Colonic mucosa (tissue), 4 donors: ENCODE results near the gene AKNA. TPM values are rescaled to one million over a fixed set of nuclear protein-coding genes. Genes with fewer than 3 reads are reported as not detected.
A peak's percentile ranks its signal among the peaks of the same experiment; 100 is the strongest.

Experiments
- DNase-seq: peaks from one replicate; pipeline ENCODE4 v3.0.0-alpha.2; 2020
- H3K27ac ChIP-seq: fragments of 200-600 bp; one replicate; pipeline ENCODE4 v1.8.0; 2021
- H3K27me3 ChIP-seq: fragments of 200-600 bp; one replicate; pipeline ENCODE4 v1.8.0; 2021
- H3K36me3 ChIP-seq: fragments of 200-600 bp; one replicate; pipeline ENCODE4 v1.8.0; 2021
- H3K4me1 ChIP-seq: fragments of 200-600 bp; one replicate; pipeline ENCODE4 v1.8.0; 2021; ENCODE audit warnings: mild to moderate bottlenecking
- H3K4me3 ChIP-seq: fragments of 200-600 bp; one replicate; pipeline ENCODE4 v1.8.0; 2021
- H3K9ac ChIP-seq, 2 donors: one replicate each; pipeline ENCODE4 v1.7.0; 2013; ENCODE audit warnings: control low read depth in 2 of 2, low read depth in 2 of 2, low read length in 2 of 2
- H3K9me3 ChIP-seq: fragments of 200-600 bp; one replicate; pipeline ENCODE4 v1.8.0; 2021
- intact Hi-C: fragments of 100-400 bp; cut with DNase I; formaldehyde crosslinking; loops from one replicate; pipeline ENCODE4 v1.14.1; 2022
- total RNA-seq, 2 donors: library from RNA; stranded (reverse); fragmentation: NEBNext Ultra II Directional in 1 of 2; extraction: Animal tissue kit (Norgen Biotek cat#: 25700) in 1 of 2; gene quantifications; one replicate each; pipeline ENCODE4 v1.2.1, GENCODE V29; 2021
- TF ChIP-seq, protein P1 (sequence below): fragments of 200-600 bp; IDR thresholded peaks from one replicate; pipeline ENCODE4 v1.8.0; 2022; ENCODE audit warnings: antibody characterized with exemption, mild to moderate bottlenecking
- donor health status: healthy.
- donor health status: DM: no; HTN: no; CAD: no.
- donor health status: DM: no; HTN: no; CAD: no.

AKNA gene
- total RNA-seq, 2 donors from 2014 or later, result 26.9 to 44.9 TPM

DNA sequence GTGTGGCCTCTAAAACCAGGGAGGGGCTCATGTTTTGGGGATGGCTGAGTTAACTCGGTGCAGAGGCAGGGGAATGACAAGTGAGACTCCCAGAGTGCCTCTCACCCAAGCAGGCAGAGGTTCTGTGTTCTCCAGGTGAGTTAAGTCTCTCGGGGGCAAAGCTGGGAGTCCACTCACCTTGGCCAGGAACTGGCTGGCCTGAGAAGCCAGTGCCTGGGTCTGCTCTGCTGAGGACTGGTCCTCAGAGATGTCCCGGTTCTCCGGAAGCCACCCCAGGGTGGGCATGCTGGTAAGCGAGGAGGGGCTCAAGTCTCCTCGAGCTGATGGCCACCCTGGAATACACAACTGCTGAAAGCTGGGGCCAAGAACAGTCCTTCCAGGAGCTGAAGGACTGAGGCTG is 20.4 kb downstream of the AKNA start:
- DNase-seq, result no peak
- TF ChIP-seq, protein P1, sequence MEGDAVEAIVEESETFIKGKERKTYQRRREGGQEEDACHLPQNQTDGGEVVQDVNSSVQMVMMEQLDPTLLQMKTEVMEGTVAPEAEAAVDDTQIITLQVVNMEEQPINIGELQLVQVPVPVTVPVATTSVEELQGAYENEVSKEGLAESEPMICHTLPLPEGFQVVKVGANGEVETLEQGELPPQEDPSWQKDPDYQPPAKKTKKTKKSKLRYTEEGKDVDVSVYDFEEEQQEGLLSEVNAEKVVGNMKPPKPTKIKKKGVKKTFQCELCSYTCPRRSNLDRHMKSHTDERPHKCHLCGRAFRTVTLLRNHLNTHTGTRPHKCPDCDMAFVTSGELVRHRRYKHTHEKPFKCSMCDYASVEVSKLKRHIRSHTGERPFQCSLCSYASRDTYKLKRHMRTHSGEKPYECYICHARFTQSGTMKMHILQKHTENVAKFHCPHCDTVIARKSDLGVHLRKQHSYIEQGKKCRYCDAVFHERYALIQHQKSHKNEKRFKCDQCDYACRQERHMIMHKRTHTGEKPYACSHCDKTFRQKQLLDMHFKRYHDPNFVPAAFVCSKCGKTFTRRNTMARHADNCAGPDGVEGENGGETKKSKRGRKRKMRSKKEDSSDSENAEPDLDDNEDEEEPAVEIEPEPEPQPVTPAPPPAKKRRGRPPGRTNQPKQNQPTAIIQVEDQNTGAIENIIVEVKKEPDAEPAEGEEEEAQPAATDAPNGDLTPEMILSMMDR, result no peak
- H3K4me3 ChIP-seq, result no peak overlapping the region
- peaks cover 10% of the 10 kb centered on the region for H3K36me3 ChIP-seq
- no peaks in the 10 kb centered on the region for H3K9me3 ChIP-seq
- intact Hi-C loops, result no loop called here
- H3K9ac ChIP-seq, result peak overlapping the region; percentile 19 to 48
- no peaks in the 10 kb centered on the region for H3K27me3 ChIP-seq
- peak overlapping the region; percentile 50 for H3K27ac ChIP-seq
- H3K4me1 ChIP-seq, result peaks cover 18% of the 10 kb centered on the region

DNA sequence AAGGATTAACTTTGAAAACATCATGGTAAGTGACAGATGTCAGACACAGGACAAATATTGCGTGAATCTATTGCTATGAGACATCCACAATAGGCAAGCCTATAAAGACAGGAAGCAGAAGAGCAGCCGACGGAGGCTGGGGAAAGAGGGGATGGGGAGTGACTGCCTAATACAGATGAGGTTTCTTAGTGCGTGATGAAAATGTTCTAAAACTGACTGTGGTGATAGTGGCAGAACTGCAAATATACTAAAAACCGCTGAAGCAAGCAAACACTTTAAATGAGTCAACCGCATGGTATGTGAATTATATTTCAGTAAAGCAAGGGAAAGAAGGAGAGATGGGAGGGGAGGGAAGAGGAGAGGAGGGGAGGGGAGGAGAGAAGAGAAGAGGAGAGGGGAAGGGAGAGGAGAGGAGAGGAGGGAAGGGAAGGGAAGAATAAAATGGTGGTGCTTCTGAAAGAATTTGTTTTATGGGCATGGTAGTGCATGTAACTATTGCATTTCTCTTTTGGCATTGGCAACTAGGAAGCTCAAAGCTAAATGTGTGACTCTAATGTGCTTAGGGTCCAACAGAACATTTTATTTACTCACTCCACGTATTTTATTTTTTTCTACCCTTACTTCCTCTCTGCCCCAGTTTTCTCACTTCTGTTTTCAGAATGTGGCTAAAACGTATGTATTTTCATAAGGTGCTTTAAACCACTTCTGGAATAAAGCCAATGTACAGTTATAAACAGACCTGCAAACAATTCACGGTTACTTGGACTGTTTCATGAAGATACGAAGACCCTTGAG is 21.3 kb downstream of the AKNA start:
- DNase-seq, result no peak
- Histone ChIP-seq H3K27me3 (no peaks in the 10 kb centered on the region), H3K4me3 (no peak overlapping the region), H3K4me1 (peaks cover 18% of the 10 kb centered on the region), H3K9ac (peak overlapping the region in 1 of 2 donors; percentile 48), H3K9me3 (no peaks in the 10 kb centered on the region), H3K27ac (peak overlapping the region; percentile 50), H3K36me3 (peaks cover 18% of the 10 kb centered on the region)
- TF ChIP-seq, protein P1, result no peak
- intact Hi-C loops, result no loop called here

DNA sequence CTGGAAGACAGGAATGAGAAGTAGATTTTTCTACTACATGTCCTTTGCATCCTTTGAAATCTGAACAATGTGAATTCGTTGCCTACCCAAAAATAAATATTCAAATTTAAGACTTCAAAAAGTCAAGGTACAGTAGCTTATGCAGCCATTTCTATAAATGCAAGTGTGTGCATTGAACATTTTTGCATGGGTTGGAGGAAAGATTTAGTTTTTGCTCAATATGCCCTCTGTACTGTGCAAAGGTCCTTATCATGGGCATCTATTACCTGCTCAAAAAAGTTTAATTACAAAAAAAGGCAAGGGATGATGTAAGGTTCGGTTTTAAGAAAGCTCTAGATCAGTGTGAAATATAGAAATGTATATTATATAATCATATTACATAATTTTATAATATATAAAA is 22.6 kb downstream of the AKNA start:
- H3K36me3 ChIP-seq, result peaks cover 31% of the 10 kb centered on the region
- no peak for DNase-seq
- H3K27me3 ChIP-seq, result no peaks in the 10 kb centered on the region
- no peaks in the 10 kb centered on the region for H3K9me3 ChIP-seq
- no peak overlapping the region for H3K9ac ChIP-seq
- TF ChIP-seq, protein P1, result no peak
- H3K27ac ChIP-seq, result peak overlapping the region; percentile 53
- no peak overlapping the region for H3K4me3 ChIP-seq
- H3K4me1 ChIP-seq, result peaks cover 18% of the 10 kb centered on the region
- intact Hi-C loops, result no loop called here

DNA sequence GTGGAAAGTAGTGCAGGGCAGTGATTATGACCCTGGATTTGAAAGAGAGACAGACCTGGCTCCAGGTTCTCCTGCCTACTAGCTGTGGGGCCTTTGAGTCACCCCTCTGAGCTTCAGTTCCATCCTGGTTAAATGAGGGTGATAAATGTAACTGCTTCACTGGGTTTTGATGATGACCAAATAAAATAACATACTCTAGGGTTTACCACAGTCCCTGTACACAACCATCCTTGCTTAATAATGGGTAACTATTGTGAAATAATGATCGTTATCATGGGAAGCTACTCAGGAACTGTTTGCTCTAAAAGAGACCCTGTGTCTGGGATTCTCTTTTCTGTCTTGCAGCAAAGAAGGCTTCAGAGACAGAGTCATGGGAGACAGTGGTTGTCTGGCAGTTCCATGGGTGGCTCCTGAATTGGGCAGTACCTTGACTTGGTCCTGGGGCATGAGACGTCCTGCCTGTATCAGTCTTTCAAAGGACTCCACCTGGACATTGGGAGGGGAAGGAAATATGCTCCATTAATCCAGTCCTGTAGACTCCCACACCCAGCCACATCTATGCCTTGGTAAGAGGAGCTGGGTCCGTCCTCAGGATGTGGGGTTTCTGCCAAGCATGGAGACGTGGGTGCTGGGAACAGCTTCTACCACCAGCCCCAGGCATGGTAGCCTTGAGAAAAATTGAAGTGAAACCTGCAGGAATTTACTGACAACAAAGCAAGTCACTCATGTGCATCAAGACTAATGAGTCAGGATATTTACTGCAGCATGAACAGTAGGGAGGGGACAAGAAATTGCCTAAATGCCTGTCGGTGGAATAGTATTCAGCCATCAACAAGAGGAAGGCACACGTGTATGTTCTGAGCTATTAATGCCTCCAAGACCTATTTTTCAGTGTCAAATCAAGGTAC is 23.4 kb downstream of the AKNA start:
- Histone ChIP-seq H3K9me3 (no peaks in the 10 kb centered on the region), H3K4me3 (no peak overlapping the region), H3K36me3 (peaks cover 37% of the 10 kb centered on the region), H3K27ac (peak overlapping the region; percentile 53), H3K4me1 (peaks cover 18% of the 10 kb centered on the region), H3K9ac (no peak overlapping the region), H3K27me3 (no peaks in the 10 kb centered on the region)
- intact Hi-C loops, result no loop called here
- no peak for DNase-seq
- TF ChIP-seq, protein P1, result no peak

DNA sequence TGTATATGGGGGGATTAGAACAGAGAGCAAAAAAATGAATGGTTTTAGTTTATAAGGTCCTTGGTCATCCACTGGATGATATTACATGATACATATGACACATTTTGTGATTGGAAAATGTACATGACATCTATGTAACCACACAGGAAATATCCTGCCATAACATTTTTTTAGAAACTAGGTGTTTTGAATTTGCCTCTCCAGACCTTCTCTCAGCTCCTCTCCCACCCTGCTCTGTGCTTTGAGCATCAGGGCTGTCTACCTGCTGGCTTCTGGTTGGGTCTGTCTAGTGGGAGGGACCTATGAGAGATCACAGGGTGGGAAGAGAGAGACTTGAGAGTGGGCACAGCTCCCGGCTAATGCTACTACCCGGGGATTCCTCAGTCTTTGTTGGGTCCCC is 24.4 kb downstream of the AKNA start:
- intact Hi-C loops, result no loop called here
- DNase-seq, result no peak
- no peaks in the 10 kb centered on the region for H3K9me3 ChIP-seq
- TF ChIP-seq, protein P1, result no peak
- H3K27ac ChIP-seq, result no peak overlapping the region
- H3K4me1 ChIP-seq, result peaks cover 16% of the 10 kb centered on the region
- peaks cover 41% of the 10 kb centered on the region for H3K36me3 ChIP-seq
- no peaks in the 10 kb centered on the region for H3K27me3 ChIP-seq
- H3K9ac ChIP-seq, result no peak overlapping the region
- H3K4me3 ChIP-seq, result no peak overlapping the region
